PFSK-1 (cell line): ENCODE results near the gene KRT13.

ENCODE experiments used
- POLR2AphosphoS5 ChIP-seq: IDR thresholded peaks from 2 replicates; pipeline ENCODE4 v1.6.1; 2012; ENCODE audit warnings: low read depth, mild to moderate bottlenecking, control low read depth, low read length, moderate library complexity
- TF ChIP-seq, protein P1 (sequence below), 2 experiments: IDR thresholded peaks; 2 replicates each; pipeline versions ENCODE4 v1.6.1 to v1.8.0; 2011 to 2012; ENCODE audit warnings: low read depth in 2 of 2, low read length in 2 of 2, control low read depth in 1 of 2, inconsistent platforms in 1 of 2, mild to moderate bottlenecking in 1 of 2, moderate library complexity in 1 of 2; ENCODE audit not compliant: insufficient read depth in 1 of 2

DNA sequence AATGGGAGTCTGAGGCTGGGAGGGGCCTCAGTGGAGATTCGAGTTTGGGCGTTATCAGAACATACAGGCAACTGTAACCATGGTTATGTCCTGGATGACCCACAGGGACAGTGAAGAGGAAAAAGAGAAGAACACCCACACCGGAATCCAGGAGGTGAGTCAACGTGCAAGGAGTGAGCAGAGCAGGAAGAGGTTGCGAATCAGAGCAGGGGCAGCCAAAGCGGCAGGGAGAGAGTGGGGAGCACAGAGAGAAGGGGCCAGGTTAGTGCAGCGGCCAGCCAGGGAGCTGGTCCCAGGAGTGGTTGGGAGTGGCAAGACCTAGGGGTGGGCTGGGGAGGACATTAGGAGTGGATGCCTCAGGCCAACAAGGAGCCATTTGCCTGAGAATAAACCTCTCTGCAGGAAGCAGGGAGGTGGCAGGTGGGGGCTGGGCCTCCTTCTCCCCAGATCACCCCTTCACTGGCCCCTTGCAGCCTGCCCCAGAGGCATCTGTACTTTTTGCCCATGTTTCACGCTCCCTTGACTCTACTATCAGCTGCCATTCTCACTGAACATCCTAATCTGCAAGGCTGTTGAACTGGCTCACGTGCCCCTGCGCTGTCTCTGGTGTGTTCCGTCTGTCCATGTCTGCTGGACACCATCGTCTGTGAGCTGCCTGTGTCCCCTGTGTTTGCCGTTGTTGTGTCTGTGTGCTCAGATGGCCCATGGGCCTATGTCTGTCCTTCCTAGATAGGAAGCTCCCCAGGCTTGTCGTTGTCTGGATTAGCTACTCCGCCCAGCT lies 5.1 kb downstream of the KRT13 start:
- no peak for TF ChIP-seq POLR2AphosphoS5
- TF ChIP-seq, protein P1, sequence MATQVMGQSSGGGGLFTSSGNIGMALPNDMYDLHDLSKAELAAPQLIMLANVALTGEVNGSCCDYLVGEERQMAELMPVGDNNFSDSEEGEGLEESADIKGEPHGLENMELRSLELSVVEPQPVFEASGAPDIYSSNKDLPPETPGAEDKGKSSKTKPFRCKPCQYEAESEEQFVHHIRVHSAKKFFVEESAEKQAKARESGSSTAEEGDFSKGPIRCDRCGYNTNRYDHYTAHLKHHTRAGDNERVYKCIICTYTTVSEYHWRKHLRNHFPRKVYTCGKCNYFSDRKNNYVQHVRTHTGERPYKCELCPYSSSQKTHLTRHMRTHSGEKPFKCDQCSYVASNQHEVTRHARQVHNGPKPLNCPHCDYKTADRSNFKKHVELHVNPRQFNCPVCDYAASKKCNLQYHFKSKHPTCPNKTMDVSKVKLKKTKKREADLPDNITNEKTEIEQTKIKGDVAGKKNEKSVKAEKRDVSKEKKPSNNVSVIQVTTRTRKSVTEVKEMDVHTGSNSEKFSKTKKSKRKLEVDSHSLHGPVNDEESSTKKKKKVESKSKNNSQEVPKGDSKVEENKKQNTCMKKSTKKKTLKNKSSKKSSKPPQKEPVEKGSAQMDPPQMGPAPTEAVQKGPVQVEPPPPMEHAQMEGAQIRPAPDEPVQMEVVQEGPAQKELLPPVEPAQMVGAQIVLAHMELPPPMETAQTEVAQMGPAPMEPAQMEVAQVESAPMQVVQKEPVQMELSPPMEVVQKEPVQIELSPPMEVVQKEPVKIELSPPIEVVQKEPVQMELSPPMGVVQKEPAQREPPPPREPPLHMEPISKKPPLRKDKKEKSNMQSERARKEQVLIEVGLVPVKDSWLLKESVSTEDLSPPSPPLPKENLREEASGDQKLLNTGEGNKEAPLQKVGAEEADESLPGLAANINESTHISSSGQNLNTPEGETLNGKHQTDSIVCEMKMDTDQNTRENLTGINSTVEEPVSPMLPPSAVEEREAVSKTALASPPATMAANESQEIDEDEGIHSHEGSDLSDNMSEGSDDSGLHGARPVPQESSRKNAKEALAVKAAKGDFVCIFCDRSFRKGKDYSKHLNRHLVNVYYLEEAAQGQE (IDR thresholded peaks at IDR 0.05; ENCODE audit: insufficient read depth in 1 of 2, low read depth in 2 of 2, low read length in 2 of 2) = no peak
